EL (cell line): ENCODE data around the gene NRIP1.
A peak's percentile ranks its signal among the peaks of the same experiment; 100 is the strongest.

ENCODE experiments used
- DNase-seq: peaks from one replicate; pipeline ENCODE4 v3.0.0-alpha.2; 2016

The NRIP1 gene

DNA sequence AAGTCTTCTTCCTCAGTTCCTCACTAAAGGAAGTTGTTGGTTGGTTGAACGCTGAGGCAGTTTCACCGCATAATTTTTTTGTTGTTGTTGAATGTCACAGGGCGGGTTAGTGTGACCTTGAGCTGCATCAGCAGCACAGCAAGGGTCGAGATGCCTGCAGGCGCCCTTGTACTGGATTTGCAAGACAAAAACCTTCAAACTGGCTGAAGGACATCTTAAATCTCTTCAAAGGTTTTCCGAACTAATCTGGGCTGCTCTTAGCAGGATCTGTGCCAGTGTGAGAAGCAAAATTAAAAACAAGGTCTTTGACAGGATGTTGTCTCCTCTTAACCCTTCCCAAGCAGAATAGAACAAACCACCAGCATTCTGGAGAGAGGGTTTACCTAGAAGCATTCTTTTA, 59.4 kb downstream of the NRIP1 start:
- DNase-seq = peak; percentile 71

DNA sequence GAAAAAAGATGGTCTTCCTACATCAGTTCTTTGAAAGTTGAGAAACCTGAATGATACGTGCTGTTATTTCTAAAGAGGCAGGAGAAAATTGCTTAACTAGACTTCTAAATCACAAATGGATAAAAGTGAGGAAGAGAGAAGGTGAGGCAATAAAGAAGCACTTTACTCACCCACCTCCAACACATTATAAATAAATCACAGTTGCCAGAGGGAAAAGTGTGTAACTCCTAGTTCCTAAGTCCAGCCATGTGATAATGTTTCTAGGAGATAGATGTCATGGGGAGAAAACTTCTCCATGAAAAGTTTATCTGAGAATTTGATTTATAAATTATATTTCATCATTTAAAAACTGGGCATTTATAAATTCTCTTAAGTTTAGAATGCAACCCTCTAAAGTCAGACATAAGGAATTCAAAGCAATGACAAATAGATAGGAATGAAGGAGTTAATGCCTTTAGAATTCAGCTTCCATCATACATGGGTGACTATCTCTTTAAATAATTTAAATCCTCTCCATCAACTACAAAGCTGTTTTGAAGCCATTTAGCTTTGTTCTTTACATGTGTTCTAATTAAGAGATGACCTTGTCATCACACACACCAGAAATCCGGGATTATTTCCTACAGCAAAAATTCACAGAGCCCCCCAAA, 60.0 kb downstream of the NRIP1 start:
- DNase-seq = peak; percentile 69

DNA sequence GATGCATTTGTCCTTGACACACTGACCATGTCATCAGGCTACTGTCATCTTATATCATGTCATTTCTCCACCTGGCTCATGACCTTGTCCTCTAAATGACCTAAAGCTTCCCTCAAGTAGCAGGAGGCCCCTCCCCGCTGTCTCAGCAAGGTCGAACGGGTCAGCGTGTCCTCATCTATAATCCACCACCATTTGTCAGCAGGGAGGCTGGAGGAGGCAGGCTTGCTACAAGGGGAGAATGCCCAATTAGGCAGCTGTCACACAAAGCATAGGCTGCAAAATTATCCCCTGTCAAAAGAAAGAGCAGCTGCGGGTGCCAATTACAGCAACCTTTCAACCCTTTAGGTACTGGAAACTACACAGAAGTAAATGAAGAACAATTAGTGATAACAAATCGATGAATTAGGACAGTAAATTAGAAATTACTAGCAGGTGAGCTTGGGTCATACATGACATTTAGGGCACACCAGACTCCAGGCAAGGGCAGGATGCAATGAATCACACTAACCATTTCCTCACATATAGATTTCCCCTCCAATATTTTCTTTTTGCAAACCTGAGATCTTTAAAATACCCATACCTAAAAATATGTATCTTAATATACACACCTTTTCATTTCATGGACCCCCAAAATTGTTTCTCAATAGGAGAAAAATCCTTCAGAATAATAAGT, 61.2 kb downstream of the NRIP1 start:
- no peak for DNase-seq

DNA sequence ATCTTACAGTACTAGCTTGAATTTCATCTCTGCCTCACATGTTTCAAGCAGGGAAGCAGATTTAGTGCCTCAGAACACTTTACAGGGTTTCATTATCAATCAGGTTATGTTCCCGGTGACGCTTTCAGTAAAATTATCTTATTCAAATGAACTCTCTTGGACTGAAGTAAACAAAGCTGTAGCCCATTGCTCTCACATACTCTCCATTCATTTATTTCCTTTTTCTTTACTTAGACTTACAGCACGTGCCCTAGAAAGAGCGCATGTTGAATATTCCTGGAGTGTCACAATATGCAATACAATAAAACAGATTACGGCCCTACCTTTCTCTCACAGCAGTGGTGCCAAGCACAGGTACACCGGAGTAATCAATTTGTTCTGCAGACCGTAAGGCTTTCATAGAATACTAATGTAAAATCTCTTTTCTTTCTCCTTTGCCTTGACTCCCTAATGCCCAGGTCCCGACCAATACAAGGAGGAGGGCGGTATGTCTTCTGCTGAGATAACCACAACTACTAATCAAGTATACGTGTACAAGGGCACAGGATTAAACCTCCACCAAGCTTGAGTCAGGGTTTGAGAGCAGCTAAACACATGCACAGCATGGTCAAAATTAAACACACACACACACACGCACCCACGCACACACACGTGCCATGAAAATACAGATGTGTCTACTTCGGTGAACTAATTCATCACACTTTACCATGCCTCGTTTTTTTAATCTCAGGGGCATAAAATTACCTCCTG, 62.8 kb downstream of the NRIP1 start:
- no peak for DNase-seq

DNA sequence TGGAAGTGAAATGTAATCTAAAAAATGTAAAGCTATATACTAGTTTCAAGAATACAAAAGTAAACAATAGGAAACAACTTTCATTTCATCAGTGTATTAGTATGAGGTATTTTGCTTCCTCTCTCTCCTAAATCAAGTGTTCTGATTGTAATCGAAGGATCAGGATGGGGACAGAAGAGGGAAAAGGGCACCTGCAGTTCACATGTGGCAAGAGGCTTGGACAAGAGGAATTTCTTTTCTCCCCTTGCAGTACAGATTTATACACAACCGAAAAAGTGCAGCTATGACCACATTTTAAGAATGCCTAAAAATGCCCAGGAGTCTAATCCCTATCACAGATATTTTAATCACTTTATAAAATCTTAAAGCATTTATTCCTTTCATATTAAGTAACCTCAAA, 63.7 kb downstream of the NRIP1 start:
- no peak for DNase-seq

DNA sequence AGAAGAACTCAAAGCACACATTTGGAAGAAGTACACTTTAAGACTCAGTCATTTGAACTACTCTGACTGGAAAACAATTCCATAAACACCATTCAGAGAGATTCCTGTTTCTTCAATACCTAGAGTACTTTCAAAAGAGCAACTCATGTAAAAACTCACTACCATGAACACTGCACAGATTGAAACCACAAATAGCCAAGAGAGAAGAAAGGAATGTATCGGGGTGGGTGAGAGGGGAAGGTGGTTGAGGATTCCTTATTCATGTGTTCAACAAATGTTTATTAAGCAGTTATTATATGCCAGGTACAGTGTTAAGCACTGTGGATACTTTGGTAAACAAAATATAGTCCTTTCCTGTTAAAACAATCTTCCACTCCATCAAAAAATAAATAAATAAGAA, 64.7 kb downstream of the NRIP1 start:
- DNase-seq = peak; percentile 80

DNA sequence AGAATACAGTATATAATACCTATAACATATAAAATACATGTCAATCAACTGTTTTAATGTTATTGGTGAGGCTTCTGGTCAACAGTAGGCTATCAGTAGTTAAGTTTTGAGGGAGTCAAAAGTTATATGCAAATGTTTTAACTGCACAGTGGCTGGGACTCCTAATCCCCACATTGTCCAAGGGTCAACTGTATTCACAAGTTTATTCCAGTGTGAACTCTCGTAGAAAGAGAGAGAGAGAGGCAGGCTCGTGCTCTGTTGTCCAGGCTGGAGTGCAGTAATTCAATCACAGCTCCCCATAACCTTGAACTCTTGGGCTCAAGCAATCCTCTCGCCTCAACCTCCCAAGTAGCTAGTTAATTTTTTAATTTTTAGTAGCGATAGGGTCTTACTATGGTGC, 66.0 kb downstream of the NRIP1 start:
- no peak for DNase-seq

DNA sequence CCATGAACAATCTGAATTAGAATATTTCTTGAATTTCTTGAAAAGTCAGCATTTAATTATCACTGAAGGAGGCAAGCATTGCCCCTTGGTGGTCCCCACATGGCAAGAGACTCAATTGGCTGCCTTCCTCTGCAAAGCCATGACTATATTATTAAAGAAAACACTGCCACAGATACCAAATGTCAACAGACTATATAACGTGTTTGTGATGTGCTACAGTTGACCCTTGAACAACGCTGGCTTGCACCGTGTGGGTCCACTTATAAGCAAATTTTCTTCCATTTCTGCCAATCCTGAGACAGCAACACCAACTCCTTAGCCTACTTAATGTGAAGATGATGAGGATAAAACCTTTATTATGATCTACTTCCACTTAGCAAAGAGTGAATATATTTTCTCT, 66.5 kb downstream of the NRIP1 start:
- DNase-seq = no peak

DNA sequence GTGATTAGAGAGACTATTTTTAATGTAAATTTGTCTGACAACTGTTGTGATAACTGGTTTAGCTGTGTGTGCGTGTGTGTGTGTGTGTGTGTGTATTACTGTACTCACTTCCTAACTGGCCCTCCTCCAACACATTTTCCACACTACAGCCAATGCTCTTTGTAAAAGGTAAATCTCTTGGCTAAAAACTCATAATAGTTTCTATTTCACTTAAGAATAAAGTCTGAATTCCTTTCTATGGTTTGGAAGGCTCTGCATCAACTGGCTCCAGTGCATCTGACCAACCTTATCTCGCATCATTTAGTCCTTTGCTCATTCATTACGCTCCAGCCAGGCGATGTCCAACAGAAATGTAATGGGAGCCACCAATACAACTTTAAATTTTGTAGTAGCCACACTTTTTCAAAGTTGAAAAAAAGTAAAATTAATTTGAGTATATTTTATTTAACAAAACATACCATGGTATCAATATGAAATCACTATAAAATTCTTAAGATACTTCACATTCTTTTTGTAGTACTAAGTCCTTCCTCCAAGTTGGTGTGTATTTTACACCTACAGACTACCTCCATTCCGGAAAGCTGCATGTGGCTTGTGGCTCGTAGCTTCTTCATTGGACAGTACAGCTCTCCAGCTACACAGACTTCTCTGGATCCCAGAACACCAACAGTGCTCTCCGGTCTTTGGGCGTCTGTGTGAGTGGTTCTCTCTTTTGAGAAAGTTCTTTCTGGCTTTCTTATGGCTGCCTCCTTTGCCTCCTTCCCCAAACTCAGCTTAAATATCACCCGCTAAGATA, 68.9 kb downstream of the NRIP1 start:
- peak; percentile 73 for DNase-seq

DNA sequence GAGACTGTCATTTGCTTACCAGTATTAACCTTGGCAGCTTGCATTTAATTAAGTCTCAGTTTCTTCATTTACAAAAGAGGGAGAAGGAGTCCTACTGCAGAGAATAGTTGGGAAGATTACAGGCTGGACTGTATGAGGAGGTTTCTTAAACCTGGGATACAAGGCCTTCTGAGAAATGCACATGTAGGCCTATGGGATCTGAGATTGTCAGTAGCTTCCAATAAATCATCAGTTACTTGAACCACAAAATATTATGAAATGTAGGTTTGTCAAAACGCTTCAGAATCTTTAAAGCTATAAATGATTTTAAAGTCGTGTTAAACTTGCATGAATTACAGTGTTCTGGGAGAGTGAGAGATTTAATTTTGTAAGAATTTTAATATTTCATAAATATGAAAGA, 69.6 kb downstream of the NRIP1 start:
- no peak for DNase-seq

DNA sequence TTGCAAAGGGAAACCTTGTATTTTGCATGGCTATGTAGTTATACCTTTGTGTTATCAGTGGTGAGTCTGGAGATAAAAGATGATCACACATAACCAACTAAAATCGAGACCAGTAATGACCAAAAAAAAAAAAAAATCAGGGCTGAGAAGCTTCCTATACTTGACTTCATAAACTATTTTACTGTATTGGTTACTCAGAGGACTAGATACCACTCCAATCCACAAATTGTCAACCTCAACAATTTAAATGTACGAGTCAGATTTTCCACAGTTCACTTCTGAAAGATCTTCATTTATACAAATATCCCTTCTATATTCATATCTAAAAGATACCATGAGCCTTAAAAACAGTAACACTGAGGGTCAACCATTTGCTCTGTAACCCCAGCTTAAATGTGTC, 71.7 kb downstream of the NRIP1 start:
- peak; percentile 27 for DNase-seq

DNA sequence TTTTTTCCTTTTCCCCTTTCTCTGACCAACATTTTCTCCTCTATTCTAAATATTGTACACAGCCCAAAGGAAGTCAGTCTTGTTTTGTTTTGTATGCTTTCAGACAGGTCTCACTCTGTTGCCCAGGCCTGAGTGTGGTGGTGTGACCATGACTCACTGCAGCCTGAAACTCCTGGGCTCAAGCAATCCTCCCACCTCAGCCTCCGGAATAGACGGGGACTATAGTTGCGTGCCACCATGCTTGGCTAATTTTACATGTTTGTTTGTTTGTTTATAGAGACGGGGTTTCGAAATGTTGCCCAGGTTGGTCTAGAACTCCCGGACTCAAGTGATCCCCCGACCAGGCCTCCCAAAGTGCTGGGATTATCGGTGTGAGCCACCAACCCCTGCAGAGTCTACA, 72.8 kb downstream of the NRIP1 start:
- DNase-seq = no peak

DNA sequence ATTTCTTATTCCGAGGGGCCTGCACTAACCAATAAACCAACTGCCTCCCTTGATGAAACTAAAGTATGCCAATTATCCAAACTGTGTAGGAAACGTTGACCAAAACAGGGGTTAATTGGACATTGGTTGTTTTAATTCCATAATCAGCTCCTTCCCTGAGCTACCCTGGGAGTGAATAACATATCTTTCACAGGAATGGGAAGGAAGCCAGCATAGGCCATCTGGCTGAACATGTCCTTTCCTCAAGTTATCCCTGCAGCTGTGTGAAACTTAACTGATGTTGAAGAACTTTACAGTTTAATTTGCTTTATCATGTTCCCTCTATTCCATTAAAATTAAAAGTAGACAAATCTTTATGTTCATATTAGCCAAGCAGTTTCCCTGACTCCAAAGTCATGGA, 75.4 kb downstream of the NRIP1 start:
- peak; percentile 26 for DNase-seq

DNA sequence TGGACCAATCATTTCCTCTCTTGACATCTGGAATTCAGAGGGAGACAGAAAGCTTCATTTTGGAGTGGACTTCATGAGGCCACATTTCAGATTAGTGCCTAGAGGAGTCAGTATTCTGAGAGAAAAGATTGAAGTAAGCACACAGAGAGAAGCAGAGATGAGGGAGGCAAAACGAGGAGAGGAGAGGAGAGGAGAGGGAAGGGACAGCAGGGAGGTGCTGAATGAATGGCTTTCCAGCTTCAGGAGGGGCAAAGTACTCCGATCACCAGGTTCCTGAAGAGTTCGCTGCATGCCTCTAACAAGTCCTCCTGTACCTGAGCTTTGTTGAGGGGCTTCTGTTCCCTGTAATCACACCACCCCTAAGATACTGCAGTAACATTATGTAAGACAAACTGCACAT, 76.0 kb downstream of the NRIP1 start:
- DNase-seq = no peak

DNA sequence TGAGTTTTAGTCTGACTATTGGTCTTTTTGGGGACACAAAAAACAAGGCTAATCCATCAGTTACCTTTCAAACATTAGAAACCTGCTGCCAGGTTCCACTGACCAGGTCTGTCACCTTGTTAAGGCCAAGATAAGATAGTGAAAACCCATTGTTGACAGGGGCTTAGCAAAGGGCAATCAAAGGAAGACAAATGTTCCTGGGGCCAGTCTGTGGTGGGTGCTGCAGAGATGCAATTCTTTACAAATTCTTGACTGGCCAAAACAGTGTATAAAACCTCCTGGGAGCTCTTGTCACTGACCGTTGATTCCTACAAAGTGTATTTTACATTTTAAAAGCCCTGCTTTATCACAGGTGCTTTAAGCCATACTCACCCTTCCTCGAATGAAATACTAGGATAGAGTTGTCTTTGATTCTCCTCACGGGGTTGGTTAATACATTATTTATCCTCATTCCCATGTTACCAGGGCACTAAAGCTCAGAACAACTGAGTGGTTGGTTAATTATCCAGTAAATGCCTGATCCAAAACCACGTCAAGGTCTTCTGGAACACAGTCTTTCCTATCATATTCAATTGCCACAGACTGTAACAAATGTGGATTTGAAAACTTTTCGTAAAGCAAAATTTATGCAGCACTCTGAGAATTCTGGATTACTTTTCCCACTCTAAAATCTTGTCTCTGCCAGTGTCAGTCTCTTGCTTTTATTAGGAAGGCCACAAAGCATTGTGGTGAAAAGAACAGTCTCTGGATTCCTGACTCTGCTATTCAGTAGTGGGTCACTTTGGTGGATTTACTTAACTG, 77.2 kb downstream of the NRIP1 start:
- no peak for DNase-seq

DNA sequence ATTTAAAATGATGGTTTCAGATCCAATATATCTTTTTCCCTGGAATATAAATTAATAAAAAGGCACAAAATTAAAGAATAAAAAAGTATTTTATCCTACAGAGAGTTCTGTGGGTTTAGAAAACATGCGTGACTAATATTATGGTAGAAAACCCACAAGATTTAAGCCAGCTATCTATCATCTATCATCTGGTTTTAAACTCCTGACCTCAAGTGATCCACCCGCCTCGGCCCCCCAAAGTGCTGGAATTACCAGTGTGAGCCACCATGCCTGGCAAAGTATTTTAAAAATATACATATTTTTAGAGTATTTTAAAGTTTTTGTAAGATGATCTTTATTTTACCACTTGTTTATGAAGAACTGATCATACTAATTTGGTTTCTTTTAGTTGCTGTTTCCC, 79.5 kb downstream of the NRIP1 start:
- no peak for DNase-seq

DNA sequence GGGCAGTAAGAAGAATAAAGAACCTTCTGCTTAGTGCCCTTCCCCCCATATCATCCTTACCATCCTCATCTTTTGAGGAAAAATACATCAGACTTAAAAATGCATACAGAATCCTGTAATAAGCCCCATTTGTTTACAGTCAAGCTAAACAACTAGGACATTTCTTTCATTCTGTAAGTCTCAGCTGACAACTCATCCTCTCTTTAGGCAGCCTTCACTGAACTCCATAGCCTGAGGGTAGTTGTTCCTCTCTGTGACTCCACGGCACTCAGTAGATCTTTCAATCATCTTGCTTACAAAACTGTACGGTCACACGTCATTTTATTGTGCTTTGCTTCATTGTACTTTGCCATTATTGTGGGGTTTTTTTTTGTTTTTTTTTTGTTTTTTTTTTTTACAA, 82.5 kb downstream of the NRIP1 start:
- DNase-seq = peak; percentile 47

DNA sequence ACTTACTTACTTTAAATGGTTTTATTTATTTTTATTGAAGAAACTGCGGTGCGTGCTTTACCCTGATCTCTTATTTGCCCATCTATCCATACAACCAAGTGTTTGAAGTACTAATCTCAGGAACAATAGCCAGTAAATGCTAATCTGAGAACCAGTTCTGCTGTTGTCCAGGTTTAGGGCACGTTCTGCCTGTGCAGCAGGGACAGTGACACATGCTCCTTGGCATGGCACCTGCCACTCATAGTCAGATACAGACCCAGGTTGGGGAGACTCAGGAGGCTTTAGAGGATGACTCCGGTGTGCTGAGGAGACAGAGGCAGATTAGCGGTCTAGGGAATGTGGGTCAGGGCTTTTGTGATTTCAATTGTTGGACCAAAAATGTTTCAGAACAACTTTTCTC, 83.6 kb downstream of the NRIP1 start:
- DNase-seq = no peak

DNA sequence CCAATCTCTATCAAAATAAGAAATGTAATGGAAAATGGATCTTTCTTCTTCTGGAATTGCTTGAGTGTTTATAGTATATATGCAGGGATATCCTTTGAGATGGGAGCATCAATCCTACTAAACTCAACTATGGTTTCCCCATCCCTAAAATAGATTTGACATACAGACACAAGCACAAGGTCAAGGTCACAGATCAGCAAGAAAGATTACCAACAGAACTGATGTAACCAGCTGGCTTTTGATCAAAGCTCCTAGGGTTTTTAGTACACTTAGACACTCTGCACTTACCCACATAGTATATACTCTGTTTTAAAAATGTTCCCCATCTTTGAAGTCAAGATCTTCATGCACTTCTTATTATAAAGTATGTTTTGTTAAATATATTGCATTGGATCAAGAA, 85.5 kb downstream of the NRIP1 start:
- DNase-seq = no peak

DNA sequence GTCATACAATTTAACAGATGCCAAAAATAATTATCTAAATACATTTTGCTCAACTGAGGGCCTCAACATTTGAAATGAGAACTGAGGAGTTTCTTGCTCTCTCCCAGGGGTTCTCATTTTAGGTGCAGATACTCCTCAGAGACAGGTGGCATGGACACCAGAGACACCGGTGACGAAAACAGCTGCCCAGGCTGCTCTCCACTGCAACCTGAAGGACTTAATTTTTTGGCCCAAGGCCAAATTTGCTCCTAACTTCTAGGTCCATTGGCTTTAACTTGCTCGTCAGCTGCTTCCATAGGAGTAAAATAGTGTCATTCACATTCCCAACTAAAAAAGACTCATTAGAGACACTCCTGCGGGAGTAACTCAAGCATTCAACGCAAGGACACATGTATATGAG, 87.0 kb downstream of the NRIP1 start:
- no peak for DNase-seq

DNA sequence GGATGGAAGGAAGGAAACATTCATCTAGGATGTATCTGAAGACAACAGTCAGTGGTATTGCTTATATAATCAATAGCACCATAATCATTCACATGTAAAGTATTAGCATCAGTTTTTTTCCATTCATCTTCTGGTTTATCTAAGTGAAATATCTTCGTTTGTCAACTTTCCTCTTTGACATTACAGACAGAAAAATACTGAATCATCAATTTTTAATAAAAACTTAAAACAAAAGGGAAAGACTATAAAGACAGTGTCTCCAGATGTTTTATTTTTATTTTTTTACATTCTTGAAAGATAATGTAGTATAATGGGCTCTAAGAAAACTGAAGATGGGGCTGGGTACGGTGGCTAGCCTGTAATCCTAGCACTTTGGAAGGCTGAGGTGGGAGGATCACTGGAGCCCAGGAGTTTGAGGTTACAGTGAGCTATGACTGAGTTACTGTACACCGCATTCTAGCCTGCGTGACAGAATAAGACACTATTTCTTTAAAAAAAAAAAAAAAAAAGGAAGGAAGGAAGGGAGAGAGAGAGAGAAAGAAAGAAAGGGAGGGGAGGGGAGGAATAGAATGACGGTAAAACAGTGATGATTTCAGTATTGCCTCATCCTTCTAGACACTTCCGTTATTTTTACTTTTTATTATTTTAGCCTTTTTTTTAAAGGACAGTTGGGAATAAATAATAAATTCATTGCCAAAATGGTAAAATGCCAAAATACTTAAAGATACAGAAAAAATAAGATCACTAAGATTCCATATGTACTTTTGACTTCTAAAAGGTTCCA, 89.5 kb downstream of the NRIP1 start:
- no peak for DNase-seq

DNA sequence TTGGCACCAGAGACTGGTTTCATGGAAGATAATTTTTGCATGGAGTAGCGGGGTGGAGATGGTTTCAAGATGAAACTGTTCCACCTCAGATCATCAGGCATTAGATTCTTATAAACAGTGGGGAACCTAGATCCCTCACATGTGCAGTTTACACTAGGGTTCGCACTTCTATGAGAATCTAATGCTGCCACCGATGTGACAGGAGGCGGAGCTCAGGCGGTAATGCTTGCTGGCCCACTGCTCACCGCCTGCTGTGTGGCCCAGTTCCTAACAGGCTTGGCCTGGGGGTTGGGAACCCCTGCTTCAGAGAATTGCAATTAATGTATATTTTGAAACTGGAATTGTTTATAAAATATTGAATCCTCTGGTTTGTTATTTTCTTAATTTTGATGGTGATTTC, 92.1 kb downstream of the NRIP1 start:
- no peak for DNase-seq
